ENCODE data around the gene SLC9A9.

DNA sequence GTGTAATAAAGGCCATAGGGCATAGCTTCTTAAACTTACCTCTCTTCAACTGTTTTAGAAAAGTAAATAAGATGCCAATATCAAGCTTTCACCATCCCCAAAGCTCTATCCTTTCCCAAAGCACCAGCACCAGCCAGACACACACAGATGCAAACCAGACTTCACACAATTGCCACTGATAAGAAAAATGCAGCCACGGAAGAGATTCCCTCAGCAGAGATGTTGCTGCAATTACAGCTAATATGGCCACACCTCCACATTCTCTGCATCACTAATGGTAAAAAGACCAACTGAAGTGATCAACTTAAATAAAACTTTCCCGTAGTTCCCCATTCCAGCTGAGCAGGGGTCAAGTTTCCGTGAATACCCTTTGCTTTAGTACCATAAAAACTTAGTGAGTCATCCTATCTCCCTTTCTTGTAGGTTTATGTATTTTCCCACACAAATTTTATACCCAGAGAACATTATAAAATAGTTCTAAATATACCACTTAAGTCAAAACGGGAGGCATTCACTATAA is 64.4 kb downstream of the SLC9A9 start:
- TF ChIP-seq, protein P1, sequence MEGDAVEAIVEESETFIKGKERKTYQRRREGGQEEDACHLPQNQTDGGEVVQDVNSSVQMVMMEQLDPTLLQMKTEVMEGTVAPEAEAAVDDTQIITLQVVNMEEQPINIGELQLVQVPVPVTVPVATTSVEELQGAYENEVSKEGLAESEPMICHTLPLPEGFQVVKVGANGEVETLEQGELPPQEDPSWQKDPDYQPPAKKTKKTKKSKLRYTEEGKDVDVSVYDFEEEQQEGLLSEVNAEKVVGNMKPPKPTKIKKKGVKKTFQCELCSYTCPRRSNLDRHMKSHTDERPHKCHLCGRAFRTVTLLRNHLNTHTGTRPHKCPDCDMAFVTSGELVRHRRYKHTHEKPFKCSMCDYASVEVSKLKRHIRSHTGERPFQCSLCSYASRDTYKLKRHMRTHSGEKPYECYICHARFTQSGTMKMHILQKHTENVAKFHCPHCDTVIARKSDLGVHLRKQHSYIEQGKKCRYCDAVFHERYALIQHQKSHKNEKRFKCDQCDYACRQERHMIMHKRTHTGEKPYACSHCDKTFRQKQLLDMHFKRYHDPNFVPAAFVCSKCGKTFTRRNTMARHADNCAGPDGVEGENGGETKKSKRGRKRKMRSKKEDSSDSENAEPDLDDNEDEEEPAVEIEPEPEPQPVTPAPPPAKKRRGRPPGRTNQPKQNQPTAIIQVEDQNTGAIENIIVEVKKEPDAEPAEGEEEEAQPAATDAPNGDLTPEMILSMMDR (IDR thresholded peaks at IDR 0.05) = no peak
- no peak for TF ChIP-seq POLR2A (IDR thresholded peaks at IDR 0.05)
